ENCODE data around the gene NEK5. TPM values are rescaled to one million over a fixed set of nuclear protein-coding genes. Genes with fewer than 3 reads are reported as not detected.
"Not testable (repeated sequence)": the region's sequence is repeated elsewhere in the genome, so short reads cannot be mapped to it uniquely, and the experiment has no call there.

Gene NEK5
- total RNA-seq, 1 donor from 2014 or later: 0.25 TPM

DNA sequence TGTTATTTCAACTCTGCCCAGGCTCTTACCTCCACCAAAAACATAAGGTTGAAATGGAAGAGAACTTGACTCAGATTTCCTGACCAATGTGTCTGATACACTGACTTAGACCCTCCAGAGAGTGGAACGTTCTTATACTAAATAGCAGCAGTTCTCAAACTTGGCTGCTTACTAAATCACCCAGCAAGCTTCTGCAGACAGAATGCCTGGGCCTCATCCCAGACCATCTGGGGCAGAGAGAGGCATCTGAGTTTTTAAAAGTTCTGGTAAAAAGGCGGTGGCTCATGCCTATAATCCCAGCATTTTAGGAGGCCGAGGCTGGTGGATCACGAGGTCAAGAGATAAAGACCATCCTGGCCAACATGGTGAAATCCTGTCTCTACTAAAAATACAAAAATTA lies 46.3 kb downstream of the NEK5 start:
- no peaks in the 10 kb centered on the region for H3K9me3 ChIP-seq (replicated peaks)
- H3K27me3 ChIP-seq (ENCODE audit: low read depth): no peaks in the 10 kb centered on the region
- TF ChIP-seq, protein P1, sequence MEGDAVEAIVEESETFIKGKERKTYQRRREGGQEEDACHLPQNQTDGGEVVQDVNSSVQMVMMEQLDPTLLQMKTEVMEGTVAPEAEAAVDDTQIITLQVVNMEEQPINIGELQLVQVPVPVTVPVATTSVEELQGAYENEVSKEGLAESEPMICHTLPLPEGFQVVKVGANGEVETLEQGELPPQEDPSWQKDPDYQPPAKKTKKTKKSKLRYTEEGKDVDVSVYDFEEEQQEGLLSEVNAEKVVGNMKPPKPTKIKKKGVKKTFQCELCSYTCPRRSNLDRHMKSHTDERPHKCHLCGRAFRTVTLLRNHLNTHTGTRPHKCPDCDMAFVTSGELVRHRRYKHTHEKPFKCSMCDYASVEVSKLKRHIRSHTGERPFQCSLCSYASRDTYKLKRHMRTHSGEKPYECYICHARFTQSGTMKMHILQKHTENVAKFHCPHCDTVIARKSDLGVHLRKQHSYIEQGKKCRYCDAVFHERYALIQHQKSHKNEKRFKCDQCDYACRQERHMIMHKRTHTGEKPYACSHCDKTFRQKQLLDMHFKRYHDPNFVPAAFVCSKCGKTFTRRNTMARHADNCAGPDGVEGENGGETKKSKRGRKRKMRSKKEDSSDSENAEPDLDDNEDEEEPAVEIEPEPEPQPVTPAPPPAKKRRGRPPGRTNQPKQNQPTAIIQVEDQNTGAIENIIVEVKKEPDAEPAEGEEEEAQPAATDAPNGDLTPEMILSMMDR (IDR thresholded peaks at IDR 0.05; ENCODE audit: borderline replicate concordance): no peak
- intact Hi-C loops (cut with micrococcal nuclease): no loop called here
- no peak overlapping the region for H3K27ac ChIP-seq (replicated peaks)
- no peak for DNase-seq
- no peak overlapping the region for H3K4me3 ChIP-seq
- H3K4me1 ChIP-seq: no peaks in the 10 kb centered on the region
- H3K36me3 ChIP-seq: no peaks in the 10 kb centered on the region

DNA sequence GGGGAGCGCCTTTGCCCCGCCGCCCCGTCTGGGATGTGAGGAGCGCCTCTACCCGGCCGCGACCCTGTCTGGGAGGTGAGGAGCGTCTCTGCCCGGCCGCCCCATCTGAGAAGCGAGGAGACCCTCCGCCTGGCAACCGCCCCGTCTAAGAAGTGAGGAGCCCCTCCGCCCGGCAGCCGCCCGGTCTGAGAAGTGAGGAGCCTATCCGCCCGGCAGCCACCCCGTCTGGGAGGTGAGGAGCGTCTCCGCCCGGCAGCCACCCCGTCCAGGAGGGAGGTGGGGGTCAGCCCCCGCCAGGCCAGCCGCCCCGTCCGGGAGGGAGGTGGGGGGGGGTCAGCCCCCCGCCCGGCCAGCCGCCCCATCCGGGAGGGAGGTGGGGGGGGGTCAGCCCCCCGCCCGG lies 49.0 kb downstream of the NEK5 start:
- H3K36me3 ChIP-seq; DNase-seq; H3K4me1 ChIP-seq; H3K27me3 ChIP-seq (ENCODE audit: low read depth); H3K27ac ChIP-seq (replicated peaks); H3K4me3 ChIP-seq; intact Hi-C loops (cut with micrococcal nuclease); H3K9me3 ChIP-seq (replicated peaks): not testable (repeated sequence)

DNA sequence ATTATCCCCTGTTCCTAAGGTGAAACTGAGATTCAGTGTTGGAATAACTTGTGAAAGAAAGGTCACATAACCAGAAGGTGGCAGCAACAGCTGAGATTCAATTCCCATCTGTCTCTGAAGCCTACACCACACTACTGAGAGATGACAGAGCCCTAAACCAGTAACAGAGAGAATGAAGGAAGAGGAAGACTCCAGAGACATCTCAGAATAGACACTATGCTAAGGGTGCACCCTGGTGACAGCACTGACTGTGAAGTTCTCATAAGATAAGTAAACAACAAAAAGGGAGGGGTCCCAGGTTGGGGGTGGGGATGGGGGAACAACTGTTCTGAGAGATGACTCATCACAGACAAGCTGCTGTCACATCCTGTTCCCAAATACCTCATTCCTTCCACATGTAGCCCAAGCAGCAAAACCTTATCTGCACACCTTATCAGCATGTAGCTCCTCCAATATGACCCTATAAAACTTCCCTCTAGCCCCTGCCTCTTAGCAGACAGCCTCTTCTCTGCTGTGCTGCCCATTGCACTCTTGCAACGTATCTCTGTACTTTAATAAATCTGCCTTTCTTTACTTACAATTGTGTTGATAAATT lies 57.8 kb downstream of the NEK5 start:
- no peaks in the 10 kb centered on the region for H3K27me3 ChIP-seq (ENCODE audit: low read depth)
- no peak overlapping the region for H3K4me3 ChIP-seq
- peaks cover 50% of the 10 kb centered on the region for H3K9me3 ChIP-seq (replicated peaks)
- H3K27ac ChIP-seq (replicated peaks): no peak overlapping the region
- intact Hi-C loops (cut with micrococcal nuclease): no loop called here
- TF ChIP-seq, protein P1 (IDR thresholded peaks at IDR 0.05; ENCODE audit: borderline replicate concordance): peak; percentile 34
- no peak for DNase-seq
- no peaks in the 10 kb centered on the region for H3K4me1 ChIP-seq
- no peaks in the 10 kb centered on the region for H3K36me3 ChIP-seq

DNA sequence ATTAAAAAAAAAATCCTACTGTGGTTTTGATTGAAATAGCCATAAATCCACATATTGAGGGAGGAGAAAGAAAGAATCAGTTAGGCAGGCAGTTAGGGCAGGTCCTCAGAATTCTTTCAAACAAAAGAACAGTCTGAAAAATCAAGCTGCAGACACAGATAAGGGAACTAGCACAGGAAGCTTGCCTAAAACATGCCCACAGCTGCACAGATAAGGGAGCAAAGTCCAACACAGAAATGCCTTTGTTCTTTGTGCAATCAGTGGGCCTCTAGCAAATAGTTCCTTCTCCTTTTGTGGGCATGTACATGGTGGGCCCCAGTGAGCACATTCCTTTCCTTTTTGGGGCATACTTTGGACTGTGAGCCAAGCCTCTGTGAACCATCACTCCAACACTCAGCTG lies 61.6 kb downstream of the NEK5 start:
- peaks cover 1% of the 10 kb centered on the region for H3K4me1 ChIP-seq
- H3K27me3 ChIP-seq (ENCODE audit: low read depth): no peaks in the 10 kb centered on the region
- no peaks in the 10 kb centered on the region for H3K36me3 ChIP-seq
- no peak overlapping the region for H3K27ac ChIP-seq (replicated peaks)
- peaks cover 55% of the 10 kb centered on the region for H3K9me3 ChIP-seq (replicated peaks)
- no peak overlapping the region for H3K4me3 ChIP-seq
- DNase-seq: no peak
- TF ChIP-seq, protein P1 (IDR thresholded peaks at IDR 0.05; ENCODE audit: borderline replicate concordance): no peak
- intact Hi-C loops (cut with micrococcal nuclease): no loop called here

DNA sequence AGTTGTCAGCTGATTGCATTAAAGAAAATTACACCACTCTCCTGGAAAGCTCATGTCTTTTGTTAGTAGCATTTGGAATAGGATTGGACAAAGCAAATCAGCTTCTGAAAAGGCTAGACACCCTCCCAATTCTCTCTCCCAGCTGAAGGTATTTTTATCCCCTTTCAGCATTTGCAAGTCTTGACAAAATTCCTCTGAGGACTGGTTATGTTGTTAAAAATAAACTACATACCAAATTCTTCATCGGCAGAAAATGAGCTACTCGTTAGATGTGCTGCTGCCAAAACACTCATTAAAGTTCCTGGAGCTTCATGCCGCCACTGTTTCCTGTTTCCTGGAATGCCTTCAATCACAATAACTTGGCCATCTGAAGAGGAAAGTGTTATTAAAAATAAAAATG lies 67.3 kb downstream of the NEK5 start:
- Histone ChIP-seq H3K4me1 (peaks cover 12% of the 10 kb centered on the region), H3K9me3 (replicated peaks) (peaks cover 35% of the 10 kb centered on the region), H3K4me3 (peak overlapping the region; percentile 4), H3K27ac (replicated peaks) (peak overlapping the region; percentile 69), H3K36me3 (no peaks in the 10 kb centered on the region), H3K27me3 (ENCODE audit: low read depth) (no peaks in the 10 kb centered on the region)
- TF ChIP-seq, protein P1 (IDR thresholded peaks at IDR 0.05; ENCODE audit: borderline replicate concordance): no peak
- intact Hi-C loops (cut with micrococcal nuclease): no loop called here
- no peak for DNase-seq

DNA sequence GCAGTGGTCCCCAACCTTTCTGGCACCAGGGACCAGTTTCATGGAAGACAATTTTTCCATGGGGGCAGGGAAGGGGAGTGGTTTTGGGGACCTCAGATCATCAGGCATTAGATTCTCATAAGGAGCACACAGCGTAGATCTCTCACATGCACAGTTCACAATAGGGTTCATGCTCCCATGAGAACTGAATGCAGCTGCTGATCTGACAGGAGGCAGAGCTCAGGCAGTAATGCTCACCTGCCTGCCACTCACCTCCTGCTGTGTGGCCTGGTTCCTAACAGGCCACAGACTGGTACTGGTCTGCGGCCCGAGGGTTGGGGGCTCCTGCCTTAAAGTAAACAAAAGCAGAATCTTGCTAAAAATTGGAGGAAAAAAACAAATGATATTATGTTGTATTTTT lies 67.8 kb downstream of the NEK5 start:
- intact Hi-C loops (cut with micrococcal nuclease); H3K27me3 ChIP-seq (ENCODE audit: low read depth); H3K36me3 ChIP-seq; H3K4me3 ChIP-seq; DNase-seq: not testable (repeated sequence)
- Histone ChIP-seq H3K27ac (replicated peaks) (peak overlapping the region; percentile 69), H3K4me1 (peaks cover 12% of the 10 kb centered on the region), H3K9me3 (replicated peaks) (peaks cover 29% of the 10 kb centered on the region)
